Measurements from ENCODE around the gene KRT24.
"Not testable (repeated sequence)": the region's sequence is repeated elsewhere in the genome, so short reads cannot be mapped to it uniquely, and the experiment has no call there.

KRT24 gene

GRCh38 chr17:40703652-40704051 lies at the start of gene KRT24:
TSS of gene KRT24 (minus strand) at chr17:40703752. CDS start at chr17:40703693, 59 bp downstream.
- DNase-seq, result no peak

GRCh38 chr17:40751065-40751464 lies 47.5 kb upstream of the KRT24 start:
- DNase-seq, result no peak

GRCh38 chr17:40750391-40750790 lies 46.8 kb upstream of the KRT24 start:
- no peak for DNase-seq

- DNase-seq, result not testable (repeated sequence)
These were observed 45.1 kb upstream of the KRT24 start for GRCh38 chr17:40748666-40749065.

- no peak for DNase-seq
These were observed 35.0 kb upstream of the KRT24 start for GRCh38 chr17:40738553-40738952.

GRCh38 chr17:40735016-40735415 lies 31.5 kb upstream of the KRT24 start:
- no peak for DNase-seq

GRCh38 chr17:40734018-40734417 lies 30.5 kb upstream of the KRT24 start:
- no peak for DNase-seq

GRCh38 chr17:40730970-40731369 lies 27.4 kb upstream of the KRT24 start:
- no peak for DNase-seq

- DNase-seq, result peak; percentile 7
These were observed 24.1 kb upstream of the KRT24 start for GRCh38 chr17:40727447-40728231.

- DNase-seq, result no peak
These were observed 23.4 kb upstream of the KRT24 start for GRCh38 chr17:40726919-40727318.

- no peak for DNase-seq
These were observed 21.1 kb upstream of the KRT24 start for GRCh38 chr17:40724656-40725055.

- no peak for DNase-seq
These were observed 18.7 kb upstream of the KRT24 start for GRCh38 chr17:40722241-40722640.

- no peak for DNase-seq
These were observed 17.3 kb upstream of the KRT24 start for GRCh38 chr17:40720899-40721298.

- no peak for DNase-seq
These were observed 15.4 kb upstream of the KRT24 start for GRCh38 chr17:40718930-40719329.

- no peak for DNase-seq
These were observed 14.2 kb upstream of the KRT24 start for GRCh38 chr17:40717776-40718175.

- no peak for DNase-seq
These were observed 10.9 kb upstream of the KRT24 start for GRCh38 chr17:40714473-40714872.

- no peak for DNase-seq
These were observed 4.2 kb upstream of the KRT24 start for GRCh38 chr17:40707745-40708144.

GRCh38 chr17:40705584-40705983 lies 2.0 kb upstream of the KRT24 start:
- DNase-seq, result no peak

- DNase-seq, result no peak
These were observed 1.3 kb downstream of the KRT24 start for GRCh38 chr17:40702271-40702670.

GRCh38 chr17:40699853-40700252 lies 3.7 kb downstream of the KRT24 start:
- DNase-seq, result no peak

GRCh38 chr17:40699371-40699770 lies 4.2 kb downstream of the KRT24 start:
- no peak for DNase-seq

- no peak for DNase-seq
These were observed 6.3 kb downstream of the KRT24 start for GRCh38 chr17:40697297-40697696.

GRCh38 chr17:40696651-40697072 lies 6.9 kb downstream of the KRT24 start:
- no peak for DNase-seq

- no peak for DNase-seq
These were observed 7.6 kb downstream of the KRT24 start for GRCh38 chr17:40695874-40696472.

GRCh38 chr17:40694584-40694983 lies 9.0 kb downstream of the KRT24 start:
- no peak for DNase-seq
